Nephron (organoid): ENCODE results near the gene TOLLIP.

Experiments
- H3K27ac Mint-ChIP-seq, 3 experiments: 2 replicates each; pipeline ENCODE4 v1.8.0; 2020; ENCODE audit warnings: mixed read lengths in 3 of 3, mild to moderate bottlenecking in 2 of 3, moderate library complexity in 1 of 3
- H3K27me3 Mint-ChIP-seq: 2 replicates; pipeline ENCODE4 v1.8.0; 2021; ENCODE audit warnings: low read depth, mild to moderate bottlenecking, moderate library complexity, mixed read lengths
- H3K36me3 Mint-ChIP-seq: 2 replicates; pipeline ENCODE4 v1.8.0; 2020; ENCODE audit warnings: low read depth, mixed read lengths
- H3K4me1 Mint-ChIP-seq: 2 replicates; pipeline ENCODE4 v1.8.0; 2020; ENCODE audit warnings: mixed read lengths
- H3K4me3 Mint-ChIP-seq, 3 experiments: 2 replicates each; pipeline ENCODE4 v1.8.0; 2020; ENCODE audit warnings: mild to moderate bottlenecking in 3 of 3, mixed read lengths in 3 of 3, moderate library complexity in 2 of 3
- H3K9me3 Mint-ChIP-seq: 2 replicates; pipeline ENCODE4 v1.8.0; 2020; ENCODE audit warnings: mixed read lengths
- CTCF ChIP-seq, 3 experiments: fragments of 200-600 bp; sonication (generic); IDR thresholded peaks; one replicate each; pipeline ENCODE4 v1.5.0; 2021; ENCODE audit warnings: antibody characterized with exemption in 3 of 3; ENCODE audit not compliant: unreplicated experiment in 3 of 3

TOLLIP gene

GRCh38 chr11:1231396-1232020, 77.9 kb downstream of the TOLLIP start:
- Mint-ChIP-seq H3K36me3 (no peaks in the 10 kb centered on the region), H3K9me3 (no peaks in the 10 kb centered on the region), H3K27ac (no peak overlapping the region), H3K4me3 (no peak overlapping the region), H3K4me1 (no peaks in the 10 kb centered on the region), H3K27me3 (no peaks in the 10 kb centered on the region)
- TF ChIP-seq CTCF (IDR thresholded peaks at IDR 0.05; ENCODE audit: unreplicated experiment in 3 of 3) = no peak

GRCh38 chr11:1230456-1231395, 78.7 kb downstream of the TOLLIP start:
- H3K4me1 Mint-ChIP-seq = no peaks in the 10 kb centered on the region

DNA sequence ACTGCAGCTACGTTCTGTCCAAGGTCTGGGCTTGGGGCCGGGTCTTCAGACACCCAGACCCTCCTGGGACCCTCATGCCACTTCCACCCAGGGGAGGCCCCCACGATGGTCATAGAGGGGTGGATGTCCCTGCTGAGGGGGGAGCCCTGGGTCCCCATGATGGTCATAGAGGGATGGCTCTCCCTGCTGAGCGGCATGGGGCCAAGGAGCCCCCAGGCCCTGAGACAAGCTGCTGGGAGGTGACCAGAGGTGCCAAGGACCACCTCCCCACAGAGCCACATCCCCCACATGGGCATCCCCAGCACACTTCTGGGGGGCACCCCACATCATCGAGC, 79.3 kb downstream of the TOLLIP start:
- Mint-ChIP-seq H3K27ac (no peak overlapping the region), H3K27me3 (no peaks in the 10 kb centered on the region), H3K4me3 (no peak overlapping the region), H3K4me1 (no peaks in the 10 kb centered on the region), H3K9me3 (no peaks in the 10 kb centered on the region), H3K36me3 (no peaks in the 10 kb centered on the region)
- no peak for TF ChIP-seq CTCF (IDR thresholded peaks at IDR 0.05; ENCODE audit: unreplicated experiment in 3 of 3)

More at GRCh38 chr11:1230456-1231395, 78.7 kb downstream of the TOLLIP start:
- H3K9me3 Mint-ChIP-seq = no peaks in the 10 kb centered on the region
- H3K27me3 Mint-ChIP-seq = no peaks in the 10 kb centered on the region
- no peaks in the 10 kb centered on the region for H3K36me3 Mint-ChIP-seq
- TF ChIP-seq CTCF (IDR thresholded peaks at IDR 0.05; ENCODE audit: unreplicated experiment in 3 of 3) = no peak
- H3K4me3 Mint-ChIP-seq = no peak overlapping the region
- H3K27ac Mint-ChIP-seq = no peak overlapping the region

DNA sequence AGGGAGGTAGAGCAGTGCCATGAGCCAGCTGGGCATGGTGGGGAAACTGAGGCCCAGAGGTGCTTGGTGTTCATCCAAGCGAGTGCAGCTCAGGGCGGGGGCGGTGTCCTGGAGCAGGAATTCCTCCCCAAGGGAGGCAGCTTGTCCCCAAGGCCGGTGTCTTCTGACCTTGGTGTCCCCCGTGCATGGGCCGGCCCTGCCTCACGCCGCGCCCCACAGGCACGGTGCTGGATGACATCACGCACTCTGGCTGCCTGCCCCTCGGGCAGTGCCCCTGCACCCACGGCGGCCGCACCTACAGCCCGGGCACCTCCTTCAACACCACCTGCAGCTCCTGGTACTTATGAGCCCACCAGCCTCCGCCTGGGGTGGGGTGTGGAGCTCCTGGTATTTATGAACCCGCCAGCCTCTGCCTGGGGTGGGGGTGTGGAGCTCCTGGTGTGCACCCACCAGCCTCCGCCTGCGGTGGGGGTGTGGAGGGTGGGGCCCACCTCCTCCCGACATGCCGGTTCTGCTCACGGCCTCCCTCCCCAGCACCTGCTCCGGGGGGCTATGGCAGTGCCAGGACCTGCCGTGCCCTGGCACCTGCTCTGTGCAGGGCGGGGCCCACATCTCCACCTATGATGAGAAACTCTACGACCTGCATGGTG, 79.8 kb downstream of the TOLLIP start:
- no peaks in the 10 kb centered on the region for H3K4me1 Mint-ChIP-seq
- TF ChIP-seq CTCF (IDR thresholded peaks at IDR 0.05; ENCODE audit: unreplicated experiment in 3 of 3) = no peak
- H3K27ac Mint-ChIP-seq = no peak overlapping the region
- no peak overlapping the region for H3K4me3 Mint-ChIP-seq
- no peaks in the 10 kb centered on the region for H3K9me3 Mint-ChIP-seq
- H3K36me3 Mint-ChIP-seq = no peaks in the 10 kb centered on the region
- H3K27me3 Mint-ChIP-seq = no peaks in the 10 kb centered on the region

- no peak for TF ChIP-seq CTCF (IDR thresholded peaks at IDR 0.05; ENCODE audit: unreplicated experiment in 3 of 3)
- no peak overlapping the region for H3K27ac Mint-ChIP-seq
- H3K4me3 Mint-ChIP-seq = no peak overlapping the region
These were observed 80.4 kb downstream of the TOLLIP start for GRCh38 chr11:1228921-1229451.

More at GRCh38 chr11:1228921-1229451, 80.4 kb downstream of the TOLLIP start:
- Mint-ChIP-seq H3K4me1 (no peaks in the 10 kb centered on the region), H3K27me3 (no peaks in the 10 kb centered on the region), H3K36me3 (no peaks in the 10 kb centered on the region), H3K9me3 (no peaks in the 10 kb centered on the region)
